GM15510 (cell line): ENCODE data around the gene ATP6V0E1.

Experiments
- POLR2A ChIP-seq: IDR thresholded peaks from 3 replicates; pipeline ENCODE4 v1.6.1; 2011; ENCODE audit warnings: borderline replicate concordance; ENCODE audit not compliant: insufficient read length; ENCODE audit errors: extremely low read depth

ATP6V0E1 gene

GRCh38 chr5:172950176-172950965 lies 33.2 kb upstream of the ATP6V0E1 start:
- TF ChIP-seq POLR2A: no peak

GRCh38 chr5:172951371-172952033 lies 32.1 kb upstream of the ATP6V0E1 start:
- TF ChIP-seq POLR2A: no peak

GRCh38 chr5:172952034-172952511 lies 31.5 kb upstream of the ATP6V0E1 start:
- no peak for TF ChIP-seq POLR2A

GRCh38 chr5:172953776-172954675 lies 29.5 kb upstream of the ATP6V0E1 start:
- no peak for TF ChIP-seq POLR2A

- no peak for TF ChIP-seq POLR2A
Observed at GRCh38 chr5:172954751-172955159, 28.8 kb upstream of the ATP6V0E1 start.

- no peak for TF ChIP-seq POLR2A
Observed at GRCh38 chr5:172956228-172956627, 27.3 kb upstream of the ATP6V0E1 start.

GRCh38 chr5:172956936-172957335 lies 26.6 kb upstream of the ATP6V0E1 start:
- no peak for TF ChIP-seq POLR2A

- no peak for TF ChIP-seq POLR2A
Observed at GRCh38 chr5:172957458-172957857, 26.1 kb upstream of the ATP6V0E1 start.

GRCh38 chr5:172958331-172959046 lies 25.1 kb upstream of the ATP6V0E1 start:
- no peak for TF ChIP-seq POLR2A

GRCh38 chr5:172959824-172960799 lies 23.5 kb upstream of the ATP6V0E1 start:
- no peak for TF ChIP-seq POLR2A

GRCh38 chr5:172969921-172970320 lies 13.7 kb upstream of the ATP6V0E1 start:
- no peak for TF ChIP-seq POLR2A

- no peak for TF ChIP-seq POLR2A
Observed at GRCh38 chr5:172971482-172971881, 12.1 kb upstream of the ATP6V0E1 start.

GRCh38 chr5:172972552-172972951 lies 11.0 kb upstream of the ATP6V0E1 start:
- no peak for TF ChIP-seq POLR2A
